Central memory CD8-positive, alpha-beta T cell (primary cell): Measurements from ENCODE around the gene RHBDL1.

Experiments
- ATAC-seq: fragments of 150-1000 bp; cut with Tn5 transposase; replicated peaks from 2 replicates; pipeline ENCODE4 v1.10.0; 2022; ENCODE audit warnings: mild to moderate bottlenecking, moderate FRiP score, moderate number of reproducible peaks; ENCODE audit not compliant: poor library complexity, severe bottlenecking; ENCODE audit errors: extremely low read depth
- DNase-seq, 2 donors: peaks; one replicate each; pipeline ENCODE4 v3.0.0; 2021; ENCODE audit warnings: low spot score in 2 of 2
- H3K27ac Mint-ChIP-seq: one replicate; pipeline ENCODE4 v1.8.0; 2022; ENCODE audit warnings: low read depth, mild to moderate bottlenecking, moderate library complexity, mixed read lengths
- H3K27me3 Mint-ChIP-seq: one replicate; pipeline ENCODE4 v1.8.0; 2022; ENCODE audit warnings: mixed read lengths
- H3K36me3 Mint-ChIP-seq: one replicate; pipeline ENCODE4 v1.8.0; 2022; ENCODE audit warnings: mild to moderate bottlenecking, moderate library complexity, mixed read lengths; ENCODE audit not compliant: insufficient read depth
- H3K4me1 Mint-ChIP-seq: one replicate; pipeline ENCODE4 v1.8.0; 2022; ENCODE audit warnings: mixed read lengths
- H3K4me3 Mint-ChIP-seq: one replicate; pipeline ENCODE4 v1.8.0; 2022; ENCODE audit warnings: mild to moderate bottlenecking, moderate library complexity, mixed read lengths
- H3K9me3 Mint-ChIP-seq: one replicate; pipeline ENCODE4 v1.8.0; 2022; ENCODE audit warnings: mixed read lengths

Gene RHBDL1

GRCh38 chr16:714558-715476 lies 39.3 kb downstream of the RHBDL1 start, which contains the start of gene METRN:
METRN (plus strand) TSS chr16:715118; CDS start chr16:715290, 172 bp downstream.
- DNase-seq (peak; percentile 73 to 76), ATAC-seq (peak; percentile 88)
- Mint-ChIP-seq H3K36me3 (no peaks in the 10 kb centered on the region), H3K9me3 (no peaks in the 10 kb centered on the region), H3K27ac (no peak within 1 kb of the TSS), H3K4me1 (peaks cover 19% of the 10 kb centered on the region), H3K27me3 (peaks cover 3% of the 10 kb centered on the region), H3K4me3 (peak within 1 kb of the TSS; percentile 71)

GRCh38 chr16:715477-716199 lies 40.2 kb downstream of the RHBDL1 start:
- DNase-seq (no peak), ATAC-seq (peak; percentile 4)
- peaks cover 6% of the 10 kb centered on the region for H3K36me3 Mint-ChIP-seq
- no peaks in the 10 kb centered on the region for H3K27me3 Mint-ChIP-seq
- H3K27ac Mint-ChIP-seq = no peak overlapping the region
- H3K9me3 Mint-ChIP-seq = no peaks in the 10 kb centered on the region
- H3K4me3 Mint-ChIP-seq = peak overlapping the region; percentile 71
- peaks cover 27% of the 10 kb centered on the region for H3K4me1 Mint-ChIP-seq

GRCh38 chr16:716200-716568 lies 40.7 kb downstream of the RHBDL1 start:
- Mint-ChIP-seq H3K27me3 (no peaks in the 10 kb centered on the region), H3K36me3 (peaks cover 6% of the 10 kb centered on the region), H3K4me1 (peaks cover 27% of the 10 kb centered on the region), H3K4me3 (peak overlapping the region; percentile 71), H3K27ac (no peak overlapping the region), H3K9me3 (no peaks in the 10 kb centered on the region)
- DNase-seq (no peak), ATAC-seq (no peak)

- Mint-ChIP-seq H3K4me1 (peaks cover 29% of the 10 kb centered on the region), H3K36me3 (peaks cover 8% of the 10 kb centered on the region), H3K27me3 (no peaks in the 10 kb centered on the region), H3K4me3 (peak overlapping the region; percentile 71), H3K27ac (no peak overlapping the region), H3K9me3 (no peaks in the 10 kb centered on the region)
- no peak for DNase-seq
- ATAC-seq = no peak
Measured at GRCh38 chr16:716768-717325, 41.4 kb downstream of the RHBDL1 start.

- ATAC-seq = no peak
- Mint-ChIP-seq H3K27me3 (no peaks in the 10 kb centered on the region), H3K36me3 (peaks cover 12% of the 10 kb centered on the region), H3K27ac (no peak overlapping the region), H3K4me1 (peaks cover 32% of the 10 kb centered on the region), H3K4me3 (no peak overlapping the region), H3K9me3 (no peaks in the 10 kb centered on the region)
- DNase-seq = no peak
Measured at GRCh38 chr16:717450-718245, 42.2 kb downstream of the RHBDL1 start.

GRCh38 chr16:718389-718788 lies 42.9 kb downstream of the RHBDL1 start:
- Mint-ChIP-seq H3K9me3 (no peaks in the 10 kb centered on the region), H3K36me3 (peaks cover 12% of the 10 kb centered on the region), H3K27me3 (no peaks in the 10 kb centered on the region), H3K4me1 (peaks cover 32% of the 10 kb centered on the region), H3K4me3 (no peak overlapping the region), H3K27ac (no peak overlapping the region)
- no peak for ATAC-seq
- DNase-seq = no peak

GRCh38 chr16:718922-719321 lies 43.5 kb downstream of the RHBDL1 start:
- no peak for ATAC-seq
- no peaks in the 10 kb centered on the region for H3K9me3 Mint-ChIP-seq
- peak overlapping the region; percentile 52 for H3K27ac Mint-ChIP-seq
- no peaks in the 10 kb centered on the region for H3K27me3 Mint-ChIP-seq
- H3K36me3 Mint-ChIP-seq = peaks cover 12% of the 10 kb centered on the region
- H3K4me1 Mint-ChIP-seq = peaks cover 32% of the 10 kb centered on the region
- no peak for DNase-seq
- H3K4me3 Mint-ChIP-seq = peak overlapping the region; percentile 82

GRCh38 chr16:719815-720446 lies 44.5 kb downstream of the RHBDL1 start:
- H3K4me3 Mint-ChIP-seq = peak overlapping the region; percentile 82

GRCh38 chr16:720447-720989 lies 45.0 kb downstream of the RHBDL1 start:
- no peaks in the 10 kb centered on the region for H3K9me3 Mint-ChIP-seq
- peaks cover 32% of the 10 kb centered on the region for H3K4me1 Mint-ChIP-seq
- H3K36me3 Mint-ChIP-seq = peaks cover 12% of the 10 kb centered on the region
- peak; percentile 19 for ATAC-seq
- H3K4me3 Mint-ChIP-seq = peak overlapping the region; percentile 82
- H3K27ac Mint-ChIP-seq = peak overlapping the region; percentile 79
- no peaks in the 10 kb centered on the region for H3K27me3 Mint-ChIP-seq
- DNase-seq = no peak

More at GRCh38 chr16:719815-720446, 44.5 kb downstream of the RHBDL1 start:
- DNase-seq = no peak
- peaks cover 12% of the 10 kb centered on the region for H3K36me3 Mint-ChIP-seq
- H3K9me3 Mint-ChIP-seq = no peaks in the 10 kb centered on the region
- peak; percentile 1 for ATAC-seq
- peaks cover 32% of the 10 kb centered on the region for H3K4me1 Mint-ChIP-seq
- no peaks in the 10 kb centered on the region for H3K27me3 Mint-ChIP-seq
- H3K27ac Mint-ChIP-seq = peak overlapping the region; percentile 79

GRCh38 chr16:720990-721764 lies 45.7 kb downstream of the RHBDL1 start, which contains the start of gene ANTKMT:
ANTKMT (plus strand) TSS chr16:721146; CDS start chr16:721275, 129 bp downstream.
- DNase-seq = peak; percentile 60 to 68
- no peaks in the 10 kb centered on the region for H3K27me3 Mint-ChIP-seq
- H3K4me1 Mint-ChIP-seq = peaks cover 29% of the 10 kb centered on the region

More at GRCh38 chr16:720990-721764, 45.7 kb downstream of the RHBDL1 start, which contains the start of gene ANTKMT:
- peak within 1 kb of the TSS; percentile 92 for H3K27ac Mint-ChIP-seq
- H3K36me3 Mint-ChIP-seq = peaks cover 14% of the 10 kb centered on the region
- H3K4me3 Mint-ChIP-seq = peak within 1 kb of the TSS; percentile 82
- peak; percentile 73 for ATAC-seq
- no peaks in the 10 kb centered on the region for H3K9me3 Mint-ChIP-seq
